Keratinocyte (primary cell): ENCODE data around the gene PARD6B.

Experiments
- CTCF ChIP-seq, 3 experiments: IDR thresholded peaks in 1 of 3; conservative IDR thresholded peaks in 1 of 3; optimal IDR thresholded peaks in 1 of 3; 2 replicates in 2 of 3; 3 replicates in 1 of 3; pipeline versions ENCODE3 to v1.5.1; 2011; ENCODE audit warnings: low read length in 3 of 3, mild to moderate bottlenecking in 3 of 3, moderate library complexity in 2 of 3, control low read depth in 1 of 3, inconsistent platforms in 1 of 3; ENCODE audit not compliant: insufficient read depth in 2 of 3; ENCODE audit errors: extremely low read depth in 1 of 3
- EZH2 ChIP-seq: IDR thresholded peaks from one replicate; pipeline ENCODE4 v1.6.1; 2012; ENCODE audit warnings: inconsistent platforms, mild to moderate bottlenecking, low read length, moderate library complexity

DNA sequence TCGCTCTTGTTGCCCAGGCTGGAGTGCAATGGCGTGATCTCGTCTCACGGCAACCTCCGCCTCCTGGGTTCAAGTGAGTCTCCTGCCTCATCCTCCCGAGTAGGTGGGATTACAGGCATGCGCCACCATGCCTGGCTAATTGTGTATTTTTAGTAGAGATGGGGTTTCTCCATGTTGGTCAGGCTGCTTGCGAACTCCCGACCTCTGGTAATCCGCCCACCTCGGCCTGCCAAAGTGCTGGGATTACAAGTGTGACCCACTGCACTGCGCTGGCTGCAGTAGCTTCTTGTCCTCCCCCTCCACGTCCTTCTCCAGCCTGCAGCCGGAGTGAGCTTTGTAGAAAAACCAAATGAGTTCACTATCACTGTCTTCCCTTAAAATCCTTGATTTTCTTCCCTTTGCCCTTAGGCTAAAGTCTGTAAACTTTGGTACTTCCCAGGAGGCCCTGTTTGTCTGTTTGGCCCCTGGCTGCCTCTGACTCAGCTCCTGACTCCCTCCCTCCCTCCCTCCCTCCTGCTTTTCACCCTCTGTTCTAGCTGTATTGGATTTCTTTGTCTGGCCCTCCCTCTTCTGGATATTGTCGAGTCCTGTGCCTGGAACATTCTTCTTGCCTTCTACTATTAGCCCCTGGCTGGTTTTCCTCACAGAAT is 12.9 kb downstream of the PARD6B start:
- peak; percentile 19 to 57 (median 36) for TF ChIP-seq CTCF (optimal IDR thresholded peaks at IDR 0.05 in 1 of 3, IDR thresholded peaks at IDR 0.05 in 1 of 3, conservative IDR thresholded peaks at IDR 0.05 in 1 of 3; ENCODE audit: extremely low read depth in 1 of 3, insufficient read depth in 2 of 3, low read length in 3 of 3)
- TF ChIP-seq EZH2 = no peak
